CD4-positive, alpha-beta T cell treated with Interleukin-1 beta for 1 hour (primary cell): ENCODE measurements around the gene SPRED2.

Experiments
- DNase-seq, 2 donors: peaks; one replicate each; pipeline ENCODE4 v3.0.0-alpha.2; 2020 to 2022

SPRED2 gene

DNA sequence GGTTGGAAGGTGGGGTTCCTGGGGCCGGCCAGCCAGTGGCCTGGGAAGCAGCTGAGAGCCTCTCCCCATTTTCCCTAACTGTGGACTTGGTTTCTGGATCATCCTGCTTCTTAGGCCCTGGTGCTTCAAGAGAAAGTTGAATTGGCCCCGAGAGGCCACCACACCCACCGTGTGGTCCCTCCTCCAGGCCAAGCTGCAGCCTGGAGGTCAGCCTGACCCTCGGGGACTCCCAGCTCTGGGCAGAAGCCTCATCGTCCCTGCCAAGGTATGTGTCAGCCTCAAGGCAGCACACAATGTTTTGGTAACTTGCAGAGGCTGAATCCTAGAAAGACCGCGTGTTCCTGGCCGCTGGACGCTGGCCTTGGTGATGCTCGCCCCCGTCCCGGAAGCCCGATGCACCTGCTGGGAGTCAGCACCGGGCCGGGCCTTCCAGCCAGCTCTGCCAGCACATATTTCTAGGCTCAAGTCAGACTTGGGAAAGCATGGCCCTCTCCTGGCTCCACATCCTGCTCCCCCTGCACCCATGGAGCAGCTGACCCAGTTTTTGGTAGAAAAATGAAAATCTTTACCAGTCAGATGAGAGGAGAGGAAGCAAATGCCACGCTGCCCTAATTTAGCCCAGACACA, 132.2 kb downstream of the SPRED2 start:
- DNase-seq, result no peak

DNA sequence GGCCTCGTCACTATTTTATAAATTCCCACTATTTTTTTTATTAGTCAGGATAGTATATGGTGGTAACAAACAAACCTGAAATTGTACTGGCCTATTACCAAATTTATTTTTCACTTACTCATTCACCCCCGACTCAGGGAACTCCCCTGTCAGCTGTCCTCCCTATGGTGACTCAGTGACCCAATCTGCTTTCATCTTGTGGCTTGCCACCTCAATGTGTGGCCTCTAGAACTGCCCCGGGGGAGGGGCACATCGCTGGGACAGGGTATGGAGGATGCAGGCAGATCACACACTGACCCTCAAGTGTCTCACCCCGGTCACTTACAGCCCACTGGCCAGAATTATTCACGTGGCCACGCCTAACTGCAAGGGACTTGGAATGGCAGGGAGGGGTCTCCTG, 133.2 kb downstream of the SPRED2 start:
- no peak for DNase-seq

DNA sequence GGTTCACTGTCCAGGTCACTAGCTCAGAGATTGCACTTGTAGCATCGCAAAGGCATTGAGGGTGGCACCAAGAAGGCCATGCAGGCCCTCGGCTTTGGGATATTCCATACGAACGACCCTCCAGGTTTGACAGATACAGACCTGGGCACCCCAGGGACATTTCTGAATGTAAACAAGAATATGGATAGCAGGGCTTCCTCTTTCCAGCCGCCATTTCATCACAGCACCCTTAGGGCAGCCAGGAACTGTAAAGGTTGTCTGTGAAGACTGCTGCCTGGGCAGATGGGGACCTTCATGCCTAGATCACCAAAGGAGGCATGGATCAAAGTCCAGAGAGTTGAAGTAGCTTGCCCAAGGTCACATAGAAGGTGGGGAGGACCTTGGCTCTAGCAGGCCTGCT, 134.3 kb downstream of the SPRED2 start:
- no peak for DNase-seq

- DNase-seq, result no peak
Observed at GRCh38 chr2:65297544-65297943, 134.9 kb downstream of the SPRED2 start.

DNA sequence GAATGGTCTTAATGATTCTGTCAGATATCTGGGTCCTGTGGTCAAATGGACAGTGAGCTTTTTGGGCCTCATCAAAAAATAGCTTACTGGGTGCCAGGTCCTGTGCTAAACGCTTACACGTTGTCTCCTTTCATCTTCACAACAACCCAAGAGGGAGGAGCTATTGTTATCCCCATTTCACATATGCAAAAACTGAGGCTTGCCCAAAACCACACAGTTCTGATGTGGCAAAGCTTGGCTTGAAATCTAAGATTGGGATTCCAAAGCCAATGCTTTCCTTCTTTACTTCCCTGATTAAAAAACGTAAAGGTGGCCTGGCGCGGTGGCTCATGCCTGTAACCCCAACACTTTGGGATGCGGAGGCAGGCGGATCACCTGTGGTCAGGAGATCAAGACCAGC, 135.4 kb downstream of the SPRED2 start:
- DNase-seq, result no peak

DNA sequence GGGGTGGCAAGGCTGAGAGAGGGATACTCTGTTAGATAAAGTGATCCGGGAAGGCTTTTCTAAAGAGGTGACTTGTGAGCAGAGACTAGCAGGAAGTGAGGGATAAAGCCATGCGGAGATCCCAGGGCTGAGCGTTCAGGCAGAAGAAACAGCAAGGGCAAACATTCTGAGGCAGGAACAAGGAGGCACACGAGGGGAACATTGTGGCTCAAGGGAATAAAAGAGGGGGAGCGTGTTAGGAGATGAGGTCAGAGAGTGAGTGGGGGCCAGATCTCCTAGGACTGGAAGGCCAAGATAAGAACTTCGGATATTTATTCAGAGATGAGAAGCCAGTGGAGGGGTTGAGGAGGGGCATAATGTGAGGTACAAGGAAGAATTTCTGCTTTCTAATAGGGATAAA, 137.7 kb downstream of the SPRED2 start:
- no peak for DNase-seq

GRCh38 chr2:65294136-65294535, 138.3 kb downstream of the SPRED2 start:
- no peak for DNase-seq

GRCh38 chr2:65293376-65293775, 139.0 kb downstream of the SPRED2 start:
- DNase-seq, result no peak

GRCh38 chr2:65292461-65293011, 139.9 kb downstream of the SPRED2 start:
- no peak for DNase-seq

GRCh38 chr2:65292106-65292400, 140.3 kb downstream of the SPRED2 start:
- DNase-seq, result no peak

DNA sequence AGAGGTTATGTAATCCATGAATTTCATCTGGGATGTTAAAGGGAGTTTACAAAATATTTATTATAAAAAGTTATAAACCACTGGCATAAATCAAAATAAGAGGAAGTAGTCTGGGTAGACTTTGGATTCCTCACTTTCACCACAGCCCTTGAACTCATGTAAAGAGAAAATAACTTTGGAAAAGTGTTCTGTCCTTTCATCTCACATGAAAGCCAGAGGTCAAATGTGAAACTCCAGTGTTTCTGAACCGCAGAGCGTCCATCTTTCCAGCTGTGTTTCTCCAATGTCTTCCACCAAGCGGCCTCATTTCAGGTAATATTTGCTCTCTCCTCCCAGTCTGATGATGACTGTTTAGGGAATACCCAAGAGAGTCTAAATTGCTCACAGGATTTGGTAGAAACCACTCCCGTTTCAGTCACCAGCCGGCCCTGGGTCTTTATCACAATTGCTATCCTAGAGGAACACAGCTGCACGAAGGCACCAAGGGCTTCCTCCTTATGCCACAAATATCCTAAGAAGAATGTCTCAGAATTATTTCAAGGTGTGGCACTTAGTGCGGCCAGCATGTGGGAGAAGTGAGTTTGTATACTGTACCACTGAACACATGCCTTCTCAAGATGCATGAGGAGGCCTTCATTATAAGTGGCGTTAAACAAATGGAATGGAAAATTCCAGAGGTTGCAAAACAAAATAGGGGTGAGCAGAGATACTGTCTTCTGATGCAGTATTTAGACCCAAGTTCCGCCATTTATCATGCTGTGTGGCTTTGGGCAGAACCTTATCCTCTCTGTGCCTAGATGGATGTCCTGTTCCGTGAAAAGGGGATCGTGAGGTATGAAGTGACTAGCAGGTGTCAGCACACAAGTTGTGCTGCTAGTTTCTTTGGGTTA, 140.9 kb downstream of the SPRED2 start:
- DNase-seq, result no peak

DNA sequence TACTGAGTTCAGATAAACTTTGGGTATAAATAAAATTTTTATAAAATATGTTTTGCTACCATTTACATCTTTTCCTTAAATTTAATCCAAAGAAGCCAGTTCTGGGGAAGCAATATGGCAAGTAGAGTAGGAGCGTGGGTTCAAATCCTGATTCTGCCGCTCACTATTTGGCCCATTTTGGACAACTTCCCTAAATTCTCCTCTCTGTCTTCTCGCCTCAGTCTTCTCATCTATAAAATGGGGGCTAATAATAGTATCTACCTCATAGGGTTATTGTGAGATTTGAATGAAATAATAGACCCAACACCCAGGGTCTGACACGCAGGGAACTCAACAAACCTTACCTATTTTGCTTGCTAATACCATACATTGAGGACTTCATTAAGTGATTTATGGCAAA, 145.0 kb downstream of the SPRED2 start:
- no peak for DNase-seq

- no peak for DNase-seq
Observed at GRCh38 chr2:65282477-65283053, 149.8 kb downstream of the SPRED2 start.

GRCh38 chr2:65281627-65282351, 150.6 kb downstream of the SPRED2 start:
- no peak for DNase-seq

DNA sequence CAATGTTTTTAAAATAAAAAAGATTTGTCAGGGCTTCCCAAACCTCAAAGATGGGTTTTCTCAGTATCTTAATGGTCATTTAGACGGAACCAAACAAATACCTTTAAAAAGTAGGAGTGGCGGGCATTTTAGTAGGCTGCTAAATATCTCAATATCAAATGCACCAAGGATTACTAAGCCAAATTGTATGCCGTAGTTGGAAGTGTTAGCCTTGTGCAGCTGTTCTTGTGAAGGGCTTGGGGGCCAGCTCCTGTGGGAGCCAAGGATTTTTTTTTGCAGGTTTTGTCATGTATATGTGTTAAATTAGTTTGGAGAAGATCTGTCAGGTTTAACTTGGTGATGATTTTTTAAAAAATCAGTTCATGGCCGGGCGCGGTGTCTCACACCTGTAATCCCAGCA, 152.6 kb downstream of the SPRED2 start:
- no peak for DNase-seq

- DNase-seq, result no peak
Observed at GRCh38 chr2:65278531-65278981, 153.8 kb downstream of the SPRED2 start.

DNA sequence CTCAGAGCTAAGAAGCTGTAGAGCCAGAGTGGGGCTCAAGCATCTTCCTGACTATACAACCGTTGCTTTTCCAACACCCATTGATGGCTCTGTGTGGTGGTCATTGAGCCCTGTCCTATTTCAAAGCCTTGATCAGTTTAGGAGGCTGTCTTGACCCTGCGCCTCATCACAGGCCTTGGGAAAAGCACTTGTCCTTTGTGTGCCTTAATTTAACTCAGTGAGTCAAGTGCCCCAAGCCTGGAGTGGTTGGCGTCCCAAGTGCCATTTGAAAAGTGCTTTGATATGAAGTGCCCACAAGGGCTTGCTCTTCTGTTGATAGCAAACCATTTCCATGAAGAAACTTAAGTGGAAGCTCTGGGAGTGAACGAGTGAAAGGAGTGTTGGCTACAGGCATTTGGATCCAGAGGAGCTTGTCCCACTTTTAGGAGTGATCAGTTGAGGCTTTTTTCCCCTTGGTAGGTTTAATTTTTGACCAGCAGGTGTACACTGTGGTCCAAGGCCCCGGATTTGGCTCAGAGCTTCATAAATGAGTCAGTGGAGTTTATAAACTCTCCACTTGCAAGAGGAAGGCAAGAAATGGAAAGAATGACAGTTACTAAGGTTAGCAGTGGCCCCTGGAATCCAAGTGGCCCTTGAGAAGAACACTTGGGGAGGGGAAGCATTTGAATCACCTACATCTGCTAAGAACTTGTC, 154.5 kb downstream of the SPRED2 start:
- DNase-seq, result no peak

DNA sequence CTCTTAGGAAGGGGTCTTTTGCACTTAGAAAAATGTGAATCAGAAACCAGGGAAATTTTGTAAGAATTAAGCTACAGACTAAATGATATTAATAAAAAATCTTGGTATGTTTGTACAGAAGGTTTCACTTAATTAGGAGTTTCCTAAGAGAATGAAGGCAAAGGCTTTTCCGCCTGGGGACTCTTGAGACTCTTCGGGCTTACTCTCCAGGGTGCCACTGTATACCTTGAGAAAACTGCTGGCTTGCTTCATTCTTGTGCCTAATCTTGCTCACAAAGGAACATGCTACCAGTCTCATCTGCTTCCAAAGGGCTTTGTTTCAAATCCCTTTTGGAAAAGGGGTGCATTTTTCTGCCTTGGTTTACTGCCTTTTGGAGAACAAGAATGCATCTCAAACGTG, 155.3 kb downstream of the SPRED2 start:
- DNase-seq, result no peak

DNA sequence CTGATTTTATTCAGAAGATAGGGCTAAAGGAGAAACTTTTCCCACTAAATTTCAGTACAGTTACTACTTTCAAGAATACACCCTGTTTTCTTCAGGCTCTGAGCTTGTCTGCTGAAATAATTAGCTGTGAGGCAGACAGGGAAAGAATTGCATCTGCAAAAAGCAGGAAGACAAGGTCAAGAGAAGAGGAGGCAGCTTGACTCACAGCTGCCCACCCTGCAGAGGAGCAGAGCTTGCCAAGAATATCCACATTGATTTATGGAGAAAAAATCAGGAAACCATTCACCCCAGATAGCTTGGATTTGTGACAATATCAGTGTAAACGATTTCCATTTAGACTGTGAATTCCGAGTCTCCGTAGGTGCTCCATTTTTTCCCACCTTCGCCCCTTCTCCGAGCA, 155.8 kb downstream of the SPRED2 start:
- DNase-seq, result no peak

DNA sequence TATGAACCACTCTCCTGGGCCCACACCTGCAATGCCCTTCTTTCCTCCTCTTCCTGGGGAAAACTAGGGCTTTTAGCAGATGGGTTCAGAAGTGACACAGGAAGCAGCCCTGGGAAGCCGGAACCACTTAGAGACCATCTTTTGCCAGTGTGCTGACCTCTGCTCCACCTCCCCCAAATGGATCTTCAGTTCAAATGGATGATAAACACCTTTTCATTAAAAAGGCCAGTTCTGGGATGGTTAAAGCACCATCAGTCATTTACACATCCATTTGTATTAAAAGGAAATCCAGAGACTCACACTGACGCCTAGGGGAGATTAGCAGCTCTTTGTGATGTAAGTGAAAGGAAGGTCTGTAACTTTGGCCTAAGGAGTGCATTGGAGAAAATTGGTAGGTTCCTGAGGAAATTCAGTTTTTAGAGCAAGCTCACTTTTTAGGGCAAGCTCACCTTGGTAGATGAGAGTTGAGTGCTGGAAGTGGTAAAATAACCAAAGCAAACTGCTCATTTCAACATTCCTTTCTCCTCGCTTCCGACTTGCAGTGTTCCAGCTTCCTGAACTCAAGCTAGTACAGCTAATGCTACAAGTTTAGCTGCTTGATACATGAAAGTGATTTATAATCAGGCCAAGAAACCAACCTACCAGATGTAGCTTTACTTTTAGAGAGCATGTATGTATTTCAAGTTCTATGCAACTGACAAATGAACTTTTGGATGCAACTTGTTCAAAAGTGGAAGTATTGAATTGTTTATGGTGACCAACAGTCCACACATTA, 157.1 kb downstream of the SPRED2 start:
- DNase-seq, result no peak

DNA sequence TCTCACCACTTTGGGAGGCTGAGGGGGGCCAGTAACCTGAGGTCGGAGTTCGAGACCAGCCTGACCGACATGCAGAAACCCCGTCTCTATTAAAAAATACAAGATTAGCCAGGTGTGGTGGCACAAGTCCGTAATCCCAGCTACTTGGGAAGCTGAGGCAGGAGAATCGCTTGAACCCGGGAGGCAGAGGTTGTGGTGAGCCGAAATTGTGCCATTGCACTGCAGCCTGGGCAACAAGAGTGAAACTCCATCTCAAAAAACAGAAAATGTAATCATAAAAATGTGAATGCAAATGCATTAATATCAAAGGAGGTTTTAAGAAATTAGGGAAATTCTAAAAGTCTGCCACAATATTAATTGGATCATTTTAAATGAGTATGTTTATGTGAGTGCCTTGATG, 159.1 kb downstream of the SPRED2 start:
- no peak for DNase-seq

DNA sequence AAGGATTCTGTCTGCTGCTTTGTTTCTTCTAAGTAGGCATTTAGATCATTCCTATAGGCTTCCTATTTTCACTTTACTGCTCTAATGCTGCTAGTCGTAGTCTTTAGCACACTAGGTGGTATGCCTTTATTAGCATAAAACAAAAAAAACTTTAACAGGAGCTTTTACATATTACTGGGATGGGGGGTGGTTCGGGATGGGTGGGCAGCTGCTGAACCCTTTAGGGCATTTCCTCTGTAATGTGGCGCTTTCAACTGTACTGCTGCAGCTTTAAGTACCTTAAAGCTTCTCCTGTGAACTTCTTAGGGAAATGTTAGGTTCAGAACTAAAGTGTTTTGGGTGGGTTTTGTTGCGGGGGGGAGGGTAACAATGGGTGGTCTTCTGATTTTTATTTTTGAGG, 163.4 kb downstream of the SPRED2 start:
- no peak for DNase-seq
